ENCODE measurements around the gene DGAT2. TPM values are rescaled to one million over a fixed set of nuclear protein-coding genes. Genes with fewer than 3 reads are reported as not detected.

DGAT2 gene
- total RNA-seq, 2 experiments from 2014 or later, result 0.19 to 0.25 TPM

DNA sequence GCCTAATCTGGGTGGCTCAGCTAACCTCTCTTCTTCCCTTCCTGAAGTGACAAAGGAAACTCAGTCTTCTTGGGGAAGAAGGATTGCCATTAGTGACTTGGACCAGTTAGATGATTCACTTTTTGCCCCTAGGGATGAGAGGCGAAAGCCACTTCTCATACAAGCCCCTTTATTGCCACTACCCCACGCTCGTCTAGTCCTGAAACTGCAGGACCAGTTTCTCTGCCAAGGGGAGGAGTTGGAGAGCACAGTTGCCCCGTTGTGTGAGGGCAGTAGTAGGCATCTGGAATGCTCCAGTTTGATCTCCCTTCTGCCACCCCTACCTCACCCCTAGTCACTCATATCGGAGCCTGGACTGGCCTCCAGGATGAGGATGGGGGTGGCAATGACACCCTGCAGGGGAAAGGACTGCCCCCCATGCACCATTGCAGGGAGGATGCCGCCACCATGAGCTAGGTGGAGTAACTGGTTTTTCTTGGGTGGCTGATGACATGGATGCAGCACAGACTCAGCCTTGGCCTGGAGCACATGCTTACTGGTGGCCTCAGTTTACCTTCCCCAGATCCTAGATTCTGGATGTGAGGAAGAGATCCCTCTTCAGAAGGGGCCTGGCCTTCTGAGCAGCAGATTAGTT is 32.3 kb downstream of the DGAT2 start:
- ATAC-seq (ENCODE audit: poor library complexity) (no peak), DNase-seq (no peak)
- intact Hi-C loops (cut with DNase I, micrococcal nuclease), result loop anchor here in 1 of 2 experiments (5.0 kb wide), 1 partner anchor 516 kb away; no protein-coding TSS in a partner anchor
- Histone ChIP-seq H3K4me1 (ENCODE audit: insufficient read depth, low read length) (peaks cover 26% of the 10 kb centered on the region), H3K27me3 (ENCODE audit: control insufficient read depth in 1 of 2, insufficient read depth in 2 of 2, low read length in 2 of 2) (no peaks in the 10 kb centered on the region), H3K9me3 (ENCODE audit: control insufficient read depth in 1 of 2, insufficient read depth in 1 of 2, low read length in 2 of 2) (no peaks in the 10 kb centered on the region), H3K4me3 (ENCODE audit: low read length) (no peak overlapping the region), H3K36me3 (ENCODE audit: insufficient read depth, low read length) (no peaks in the 10 kb centered on the region), H3K27ac (ENCODE audit: low read depth in 1 of 2, low read length in 2 of 2) (no peak overlapping the region)
- POLR2A ChIA-PET, result no interaction called here
- no peak for TF ChIP-seq CTCF (IDR thresholded peaks at IDR 0.05)
- H3K27ac Mint-ChIP-seq, result no peak overlapping the region
- no peaks in the 10 kb centered on the region for H3K9me3 Mint-ChIP-seq
- no peaks in the 10 kb centered on the region for H3K36me3 Mint-ChIP-seq (ENCODE audit: low read depth)
- H3K27me3 Mint-ChIP-seq, result no peaks in the 10 kb centered on the region
- no peak overlapping the region for H3K4me3 Mint-ChIP-seq
- CTCF ChIA-PET, result interaction anchor here (1.7 kb wide), 1 partner anchor 96 kb away, joined by 3 read pairs; no protein-coding TSS in a partner anchor
- peaks cover 27% of the 10 kb centered on the region for H3K4me1 Mint-ChIP-seq (ENCODE audit: low read depth)

DNA sequence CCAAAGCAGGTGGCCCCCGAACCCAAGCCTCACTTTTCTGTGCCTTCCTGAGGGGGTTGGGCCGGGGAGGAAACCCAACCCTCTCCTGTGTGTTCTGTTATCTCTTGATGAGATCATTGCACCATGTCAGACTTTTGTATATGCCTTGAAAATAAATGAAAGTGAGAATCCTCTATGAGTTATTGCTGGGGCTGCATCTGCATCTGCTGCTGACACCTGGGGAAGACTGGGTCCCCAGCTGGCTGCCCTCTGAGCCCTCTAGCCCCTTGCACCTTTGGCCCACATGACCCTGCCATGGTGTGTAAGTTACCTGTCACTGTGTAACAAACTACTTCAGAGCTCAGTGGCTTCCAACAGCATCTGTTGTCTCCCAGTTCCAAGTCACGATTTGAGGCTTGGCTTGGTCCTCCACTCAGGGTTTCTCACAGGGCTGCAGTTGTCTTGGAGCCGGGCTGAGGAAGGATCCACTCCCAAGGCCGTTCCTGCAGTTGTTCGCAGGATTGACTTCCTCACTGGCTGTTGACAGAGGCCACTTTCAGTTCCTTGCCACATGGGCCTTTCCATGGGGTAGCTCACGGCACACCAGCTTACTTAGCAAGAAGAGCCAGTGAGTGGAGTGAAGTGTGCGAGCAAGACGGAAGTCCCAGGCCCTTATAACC is 32.9 kb downstream of the DGAT2 start:
- no peaks in the 10 kb centered on the region for H3K27me3 ChIP-seq (ENCODE audit: control insufficient read depth in 1 of 2, insufficient read depth in 2 of 2, low read length in 2 of 2)
- no peak for TF ChIP-seq CTCF (IDR thresholded peaks at IDR 0.05)
- Mint-ChIP-seq H3K4me3 (no peak overlapping the region), H3K36me3 (ENCODE audit: low read depth) (no peaks in the 10 kb centered on the region), H3K27me3 (no peaks in the 10 kb centered on the region), H3K9me3 (no peaks in the 10 kb centered on the region), H3K27ac (no peak overlapping the region), H3K4me1 (ENCODE audit: low read depth) (peaks cover 27% of the 10 kb centered on the region)
- no peak overlapping the region for H3K27ac ChIP-seq (ENCODE audit: low read depth in 1 of 2, low read length in 2 of 2)
- peak in 3 of 14 experiments; percentile 23 to 55 (median 48) for DNase-seq
- intact Hi-C loops (cut with DNase I, micrococcal nuclease), result loop anchor here (2.0 to 5.0 kb wide), 3 partner anchors 351 to 517 kb away; no protein-coding TSS in a partner anchor
- H3K4me1 ChIP-seq (ENCODE audit: insufficient read depth, low read length), result peaks cover 26% of the 10 kb centered on the region
- no peaks in the 10 kb centered on the region for H3K9me3 ChIP-seq (ENCODE audit: control insufficient read depth in 1 of 2, insufficient read depth in 1 of 2, low read length in 2 of 2)
- H3K36me3 ChIP-seq (ENCODE audit: insufficient read depth, low read length), result no peaks in the 10 kb centered on the region
- no peak for ATAC-seq (ENCODE audit: poor library complexity)
- no peak overlapping the region for H3K4me3 ChIP-seq (ENCODE audit: low read length)
- POLR2A ChIA-PET, result no interaction called here
- CTCF ChIA-PET, result interaction anchor here (1.7 to 3.4 kb wide), 2 partner anchors 65 to 96 kb away, joined by 3 to 70 read pairs; no protein-coding TSS in a partner anchor

DNA sequence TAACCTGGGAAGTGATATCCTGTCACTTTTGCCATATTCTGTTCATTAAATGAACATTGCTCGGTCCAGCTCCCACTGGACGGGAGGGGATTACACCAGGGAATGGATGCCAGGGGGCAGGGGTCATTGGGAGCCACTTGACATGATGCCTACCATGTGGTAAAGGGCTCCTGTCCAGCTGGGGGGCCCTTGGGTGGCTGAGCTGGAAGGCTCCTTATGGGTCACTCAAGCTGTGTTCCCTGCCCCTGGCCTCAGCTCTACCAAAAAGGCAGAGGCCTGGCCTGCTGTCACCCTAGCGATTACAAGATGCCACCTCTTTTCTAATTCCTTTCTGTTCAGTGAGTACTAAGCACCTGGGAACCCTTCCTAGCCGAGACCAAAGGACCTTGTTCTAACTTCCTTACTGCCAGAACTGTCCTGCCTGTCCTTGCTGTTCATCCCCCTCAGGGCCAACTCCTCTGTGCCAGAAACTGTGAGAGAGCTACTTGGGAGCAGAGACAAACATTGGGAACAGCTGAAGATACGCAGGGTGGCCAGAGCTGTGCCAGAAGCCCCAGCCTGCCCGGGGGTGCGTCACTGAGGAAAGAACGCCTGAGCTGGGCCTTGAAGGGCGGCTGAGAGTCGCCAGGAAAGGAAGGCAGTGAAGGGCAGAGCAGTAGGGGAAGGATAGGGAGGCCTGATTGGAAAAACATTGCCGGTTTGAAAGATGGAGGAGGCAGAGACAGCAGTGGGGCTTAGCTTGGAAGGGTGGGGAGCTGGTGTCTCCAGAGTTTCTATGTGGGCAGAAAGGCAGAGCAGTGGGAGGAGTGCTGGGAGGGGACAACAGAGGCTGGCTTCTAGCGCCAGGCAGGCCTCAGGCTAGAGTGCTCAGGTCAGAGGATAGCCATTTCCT is 33.7 kb downstream of the DGAT2 start:
- Mint-ChIP-seq H3K4me1 (ENCODE audit: low read depth) (peaks cover 27% of the 10 kb centered on the region), H3K27me3 (no peaks in the 10 kb centered on the region), H3K27ac (no peak overlapping the region), H3K36me3 (ENCODE audit: low read depth) (no peaks in the 10 kb centered on the region), H3K9me3 (no peaks in the 10 kb centered on the region), H3K4me3 (no peak overlapping the region)
- Histone ChIP-seq H3K36me3 (ENCODE audit: insufficient read depth, low read length) (no peaks in the 10 kb centered on the region), H3K27ac (ENCODE audit: low read depth in 1 of 2, low read length in 2 of 2) (no peak overlapping the region), H3K4me3 (ENCODE audit: low read length) (no peak overlapping the region), H3K27me3 (ENCODE audit: control insufficient read depth in 1 of 2, insufficient read depth in 2 of 2, low read length in 2 of 2) (no peaks in the 10 kb centered on the region), H3K9me3 (ENCODE audit: control insufficient read depth in 1 of 2, insufficient read depth in 1 of 2, low read length in 2 of 2) (no peaks in the 10 kb centered on the region), H3K4me1 (ENCODE audit: insufficient read depth, low read length) (peaks cover 26% of the 10 kb centered on the region)
- ChIA-PET CTCF (interaction anchor here (1.3 to 3.4 kb wide), 8 partner anchors 10 to 95 kb away, joined by 3 to 70 read pairs (median 6); partner anchors contain the start of gene UVRAG), POLR2A (interaction anchor here (1.7 kb wide), 1 partner anchor 12 kb away, joined by 8 read pairs; no protein-coding TSS in a partner anchor)
- ATAC-seq (ENCODE audit: poor library complexity), result no peak
- TF ChIP-seq CTCF (IDR thresholded peaks at IDR 0.05), result no peak
- intact Hi-C loops (cut with DNase I, micrococcal nuclease), result loop anchor here (2.0 to 5.0 kb wide), 3 partner anchors 351 to 517 kb away; no protein-coding TSS in a partner anchor
- no peak for DNase-seq
